ENCODE measurements around the gene WHRN.

The WHRN gene

DNA sequence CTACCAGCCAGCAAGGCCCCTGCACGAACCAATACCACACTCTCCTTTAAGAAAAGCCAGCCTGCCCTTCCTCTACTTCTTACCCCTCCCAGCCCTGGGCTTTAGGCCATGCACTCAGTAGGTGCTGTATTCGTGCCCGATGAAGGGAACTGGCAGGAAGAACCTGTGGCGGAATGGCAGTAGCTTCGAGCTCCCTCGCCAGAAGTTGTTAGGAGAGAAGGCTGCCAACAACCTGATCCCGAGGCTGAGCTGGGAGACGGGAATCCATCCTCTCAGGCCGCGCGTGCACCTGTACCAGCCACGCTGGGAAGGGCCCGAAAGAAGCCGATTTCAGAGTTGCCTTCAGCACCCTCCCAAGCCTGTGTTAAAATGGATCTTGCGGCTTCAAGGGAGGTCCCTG is 72.2 kb downstream of the WHRN start:
- Mint-ChIP-seq H3K27me3 (no peaks in the 10 kb centered on the region), H3K36me3 (no peaks in the 10 kb centered on the region), H3K27ac (no peak overlapping the region), H3K4me1 (peaks cover 3% of the 10 kb centered on the region), H3K9me3 (no peaks in the 10 kb centered on the region), H3K4me3 (no peak overlapping the region)

DNA sequence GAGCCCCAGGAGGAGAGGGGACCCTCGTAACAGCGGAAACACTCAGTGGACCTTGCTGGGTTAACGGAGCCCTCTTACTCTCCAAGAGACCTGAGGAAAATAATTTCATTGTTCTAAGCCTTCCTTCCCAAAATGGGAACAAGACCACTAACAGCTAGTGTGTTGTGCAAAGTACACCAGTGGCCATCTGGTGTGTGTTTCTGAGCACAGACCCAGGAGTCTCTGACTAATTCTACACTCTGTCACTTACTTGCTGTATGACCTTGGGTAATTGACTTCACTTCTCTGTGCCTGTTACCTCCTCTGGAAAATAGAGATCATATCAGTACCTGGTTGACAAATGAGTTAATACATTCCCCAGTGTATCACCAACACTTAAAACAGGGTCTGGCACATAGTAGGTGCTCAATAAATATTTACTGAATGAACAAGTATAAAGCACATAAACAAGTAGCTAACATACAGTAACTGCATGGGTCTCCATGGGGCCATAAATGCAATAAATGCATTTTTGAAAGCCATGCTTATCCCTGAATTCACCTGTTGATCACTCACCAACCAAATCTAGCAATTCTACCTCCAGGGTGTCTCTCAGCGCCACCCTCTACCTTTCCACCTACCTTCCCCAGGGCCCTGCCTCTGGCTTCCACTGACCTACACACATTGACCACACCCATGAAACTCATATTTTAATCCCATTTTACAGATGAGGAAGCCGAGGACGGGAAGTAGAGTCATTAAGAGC is 72.8 kb downstream of the WHRN start:
- no peaks in the 10 kb centered on the region for H3K9me3 Mint-ChIP-seq
- no peaks in the 10 kb centered on the region for H3K27me3 Mint-ChIP-seq
- peaks cover 3% of the 10 kb centered on the region for H3K4me1 Mint-ChIP-seq
- no peak overlapping the region for H3K27ac Mint-ChIP-seq
- H3K36me3 Mint-ChIP-seq, result no peaks in the 10 kb centered on the region
- H3K4me3 Mint-ChIP-seq, result no peak overlapping the region

GRCh38 chr9:114431770-114432169 is 73.5 kb downstream of the WHRN start:
- Mint-ChIP-seq H3K36me3 (no peaks in the 10 kb centered on the region), H3K4me3 (no peak overlapping the region), H3K9me3 (no peaks in the 10 kb centered on the region), H3K27ac (no peak overlapping the region), H3K27me3 (no peaks in the 10 kb centered on the region), H3K4me1 (peaks cover 3% of the 10 kb centered on the region)

- H3K4me1 Mint-ChIP-seq, result peaks cover 3% of the 10 kb centered on the region
- H3K9me3 Mint-ChIP-seq, result no peaks in the 10 kb centered on the region
- H3K27ac Mint-ChIP-seq, result no peak overlapping the region
- H3K36me3 Mint-ChIP-seq, result no peaks in the 10 kb centered on the region
- H3K4me3 Mint-ChIP-seq, result no peak overlapping the region
- H3K27me3 Mint-ChIP-seq, result no peaks in the 10 kb centered on the region
Observed at GRCh38 chr9:114431003-114431402, 74.3 kb downstream of the WHRN start.

GRCh38 chr9:114430457-114430856 is 74.8 kb downstream of the WHRN start:
- Mint-ChIP-seq H3K27ac (no peak overlapping the region), H3K36me3 (no peaks in the 10 kb centered on the region), H3K27me3 (no peaks in the 10 kb centered on the region), H3K4me3 (no peak overlapping the region), H3K4me1 (peaks cover 3% of the 10 kb centered on the region), H3K9me3 (no peaks in the 10 kb centered on the region)

GRCh38 chr9:114429488-114429887 is 75.8 kb downstream of the WHRN start:
- Mint-ChIP-seq H3K4me1 (peaks cover 3% of the 10 kb centered on the region), H3K27ac (no peak overlapping the region), H3K4me3 (no peak overlapping the region), H3K36me3 (no peaks in the 10 kb centered on the region), H3K27me3 (no peaks in the 10 kb centered on the region), H3K9me3 (no peaks in the 10 kb centered on the region)

- Mint-ChIP-seq H3K4me1 (no peaks in the 10 kb centered on the region), H3K9me3 (no peaks in the 10 kb centered on the region), H3K4me3 (no peak overlapping the region), H3K27me3 (no peaks in the 10 kb centered on the region), H3K27ac (no peak overlapping the region), H3K36me3 (no peaks in the 10 kb centered on the region)
Observed at GRCh38 chr9:114428466-114428865, 76.8 kb downstream of the WHRN start.

DNA sequence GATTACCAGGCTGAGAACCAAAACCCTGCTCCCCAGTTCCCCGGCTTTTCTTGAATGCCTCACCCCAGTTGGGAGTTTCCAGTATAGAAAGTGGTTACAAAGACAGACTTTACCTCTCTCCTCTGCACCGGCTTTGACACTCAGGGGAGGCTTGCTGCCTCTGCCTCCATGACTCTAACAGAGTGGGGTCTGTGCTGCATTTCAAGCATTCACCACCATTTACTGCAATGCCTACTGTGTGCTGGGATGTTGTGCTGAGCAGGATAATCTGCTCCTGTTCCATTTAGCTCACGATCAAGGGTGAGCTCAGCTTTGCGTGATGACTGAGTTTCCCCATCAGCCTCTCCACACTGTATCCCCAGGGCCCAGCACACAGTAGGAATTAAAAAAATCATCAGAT is 77.6 kb downstream of the WHRN start:
- Mint-ChIP-seq H3K9me3 (no peaks in the 10 kb centered on the region), H3K27me3 (no peaks in the 10 kb centered on the region), H3K4me1 (no peaks in the 10 kb centered on the region), H3K4me3 (no peak overlapping the region), H3K27ac (no peak overlapping the region), H3K36me3 (no peaks in the 10 kb centered on the region)

GRCh38 chr9:114426046-114426948 is 79.0 kb downstream of the WHRN start:
- Mint-ChIP-seq H3K27me3 (no peaks in the 10 kb centered on the region), H3K4me1 (no peaks in the 10 kb centered on the region), H3K4me3 (no peak overlapping the region), H3K36me3 (no peaks in the 10 kb centered on the region), H3K27ac (no peak overlapping the region), H3K9me3 (no peaks in the 10 kb centered on the region)

DNA sequence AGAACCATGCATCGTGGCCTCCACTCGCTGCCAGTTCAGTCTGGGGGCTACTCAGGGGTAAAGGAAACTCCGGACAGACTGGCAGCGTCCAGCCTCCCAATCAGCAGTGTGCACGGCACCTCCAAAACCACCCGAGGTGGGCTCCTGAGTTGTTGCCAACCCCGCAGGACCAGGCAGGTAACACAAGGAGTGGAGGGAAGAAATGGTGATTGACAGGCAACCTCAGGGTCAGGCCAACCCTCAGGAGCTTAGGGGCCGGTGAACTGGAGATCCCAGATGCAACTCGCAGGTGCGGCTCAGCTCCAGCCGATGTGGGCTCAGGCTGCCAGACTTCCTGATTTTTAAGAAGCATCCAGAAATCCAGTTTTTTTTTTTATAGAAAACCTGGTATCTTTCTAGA is 80.1 kb downstream of the WHRN start:
- Mint-ChIP-seq H3K4me1 (no peaks in the 10 kb centered on the region), H3K4me3 (no peak overlapping the region), H3K36me3 (no peaks in the 10 kb centered on the region), H3K27ac (no peak overlapping the region), H3K9me3 (no peaks in the 10 kb centered on the region), H3K27me3 (no peaks in the 10 kb centered on the region)

- H3K36me3 Mint-ChIP-seq, result no peaks in the 10 kb centered on the region
- no peaks in the 10 kb centered on the region for H3K9me3 Mint-ChIP-seq
- no peak overlapping the region for H3K4me3 Mint-ChIP-seq
- H3K4me1 Mint-ChIP-seq, result no peaks in the 10 kb centered on the region
- H3K27ac Mint-ChIP-seq, result no peak overlapping the region
- H3K27me3 Mint-ChIP-seq, result no peaks in the 10 kb centered on the region
Observed at GRCh38 chr9:114424126-114424525, 81.1 kb downstream of the WHRN start.

- no peaks in the 10 kb centered on the region for H3K27me3 Mint-ChIP-seq
- no peaks in the 10 kb centered on the region for H3K36me3 Mint-ChIP-seq
- H3K4me3 Mint-ChIP-seq, result no peak overlapping the region
- peaks cover 8% of the 10 kb centered on the region for H3K4me1 Mint-ChIP-seq
- no peaks in the 10 kb centered on the region for H3K9me3 Mint-ChIP-seq
- no peak overlapping the region for H3K27ac Mint-ChIP-seq
Observed at GRCh38 chr9:114423181-114423580, 82.1 kb downstream of the WHRN start.

DNA sequence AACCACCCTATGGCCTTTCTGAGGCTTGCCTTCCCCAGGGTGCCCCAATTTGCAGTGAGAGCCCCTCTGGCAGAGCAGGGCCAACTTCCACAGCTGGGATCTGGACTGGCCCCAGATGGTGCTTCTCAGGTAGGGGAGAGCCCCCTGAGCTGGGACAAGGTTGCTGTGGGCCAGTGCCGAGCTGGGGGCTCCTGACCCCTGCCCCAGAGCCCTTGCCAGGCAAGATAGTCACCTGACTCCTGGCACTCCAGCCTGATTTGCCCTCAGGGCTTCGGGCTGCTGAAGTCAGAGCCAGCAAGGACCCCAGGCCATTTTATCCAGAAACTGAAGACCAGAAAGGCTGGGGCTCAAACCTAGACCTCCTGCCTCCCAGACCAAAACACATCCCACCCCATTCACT is 84.1 kb downstream of the WHRN start:
- Mint-ChIP-seq H3K27me3 (no peaks in the 10 kb centered on the region), H3K9me3 (no peaks in the 10 kb centered on the region), H3K27ac (no peak overlapping the region), H3K4me3 (no peak overlapping the region), H3K4me1 (peaks cover 14% of the 10 kb centered on the region), H3K36me3 (no peaks in the 10 kb centered on the region)

DNA sequence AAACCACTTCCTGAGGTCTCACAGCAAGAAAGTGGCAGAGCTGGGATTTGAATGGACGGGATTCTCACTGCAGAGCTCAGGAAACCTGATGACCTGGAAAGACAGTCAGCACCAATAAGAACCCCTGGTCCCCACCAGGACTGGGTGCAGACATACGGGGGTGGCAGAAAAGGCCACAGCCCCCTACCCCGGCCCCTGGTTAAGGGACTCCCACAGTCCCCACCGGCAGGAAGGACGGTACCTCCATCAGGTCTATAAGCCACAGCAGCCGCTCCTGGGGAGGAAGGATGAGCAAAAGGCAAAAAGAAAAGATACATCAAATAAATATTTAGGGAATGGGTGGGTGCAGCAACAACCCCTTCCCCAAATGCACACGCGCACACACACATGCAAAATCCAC is 85.5 kb downstream of the WHRN start:
- Mint-ChIP-seq H3K27ac (no peak overlapping the region), H3K4me3 (no peak overlapping the region), H3K27me3 (no peaks in the 10 kb centered on the region), H3K4me1 (peaks cover 14% of the 10 kb centered on the region), H3K36me3 (no peaks in the 10 kb centered on the region), H3K9me3 (no peaks in the 10 kb centered on the region)

DNA sequence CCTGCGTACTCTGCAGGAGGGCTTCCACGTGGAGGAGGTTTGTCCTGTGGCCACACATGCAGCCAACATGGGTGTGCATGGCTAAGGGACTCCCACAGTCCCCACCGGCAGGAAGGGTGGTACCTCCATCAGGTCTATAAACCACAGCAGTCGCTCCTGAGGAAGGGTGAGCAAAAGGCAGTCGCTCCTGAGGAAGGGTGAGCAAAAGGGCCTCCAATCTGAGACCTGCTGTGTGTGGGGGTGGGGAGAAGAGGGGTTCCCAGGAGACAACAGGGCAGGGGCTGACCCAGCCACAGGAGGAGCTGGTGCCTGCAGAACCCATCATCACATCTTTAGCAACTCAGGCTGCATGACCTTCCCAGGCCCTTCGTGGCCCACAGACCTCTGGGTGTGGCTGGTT is 87.2 kb downstream of the WHRN start:
- peaks cover 14% of the 10 kb centered on the region for H3K4me1 Mint-ChIP-seq
- H3K36me3 Mint-ChIP-seq, result no peaks in the 10 kb centered on the region
- no peaks in the 10 kb centered on the region for H3K9me3 Mint-ChIP-seq
- H3K4me3 Mint-ChIP-seq, result no peak overlapping the region
- no peak overlapping the region for H3K27ac Mint-ChIP-seq
- no peaks in the 10 kb centered on the region for H3K27me3 Mint-ChIP-seq

- no peak overlapping the region for H3K27ac Mint-ChIP-seq
- no peaks in the 10 kb centered on the region for H3K36me3 Mint-ChIP-seq
- peaks cover 14% of the 10 kb centered on the region for H3K4me1 Mint-ChIP-seq
- H3K4me3 Mint-ChIP-seq, result no peak overlapping the region
- no peaks in the 10 kb centered on the region for H3K9me3 Mint-ChIP-seq
- H3K27me3 Mint-ChIP-seq, result no peaks in the 10 kb centered on the region
Observed at GRCh38 chr9:114417511-114417910, 87.8 kb downstream of the WHRN start.

Measured in activated naive CD4-positive, alpha-beta T cell treated with anti-CD3 and anti-CD28 coated beads, Interleukin-2, amount 50 U/mL, for 24 hours (primary cell).